Ascending aorta (tissue), 2 donors: ENCODE data around the gene FKBP2. TPM values are rescaled to one million over a fixed set of nuclear protein-coding genes. Genes with fewer than 3 reads are reported as not detected.

Source experiments
- DNase-seq, 2 donors: peaks; one replicate each; pipeline ENCODE4 v3.0.0-alpha.2; 2019; ENCODE audit warnings: low spot score in 2 of 2
- H3K27ac ChIP-seq, 2 donors: fragments of 200-600 bp; sonication (generic); one replicate each; pipeline ENCODE4 v1.5.1; 2016 to 2017; ENCODE audit warnings: mild to moderate bottlenecking in 1 of 2
- H3K27me3 ChIP-seq: fragments of 200-600 bp; sonication (generic); one replicate; pipeline ENCODE4 v1.5.1; 2017
- H3K36me3 ChIP-seq, 2 donors: fragments of 200-600 bp; sonication (generic); one replicate each; pipeline ENCODE4 v1.5.1; 2016
- H3K4me1 ChIP-seq, 2 donors: fragments of 200-600 bp; sonication (generic); one replicate each; pipeline ENCODE4 v1.5.1; 2016 to 2017; ENCODE audit warnings: mild to moderate bottlenecking in 1 of 2
- H3K4me3 ChIP-seq, 2 donors: fragments of 200-600 bp; sonication (generic); one replicate each; pipeline ENCODE4 v1.5.1; 2016 to 2017; ENCODE audit warnings: mild to moderate bottlenecking in 1 of 2
- H3K9me3 ChIP-seq, 2 donors: fragments of 200-600 bp; sonication (generic); one replicate each; pipeline ENCODE4 v1.5.1; 2016
- intact Hi-C: fragments of 100-400 bp; cut with DNase I; formaldehyde crosslinking; loops from one replicate; pipeline ENCODE4 v1.15.1; 2023
- total RNA-seq: library from RNA; depleted of rRNA; stranded (reverse); fragments of >200 nt; gene quantifications from one replicate; pipeline ENCODE4 v1.1.0, GENCODE V29; 2016
- TF ChIP-seq, protein P1 (sequence below), 3 experiments: fragments of 200-600 bp in 2 of 3; fragments of 450-650 bp in 1 of 3; sonication (generic) in 2 of 3; IDR thresholded peaks; one replicate each; pipeline ENCODE4 v1.5.1; 2016 to 2019; ENCODE audit warnings: antibody characterized with exemption in 3 of 3, mild to moderate bottlenecking in 1 of 3, moderate library complexity in 1 of 3

FKBP2 gene
- total RNA-seq, 1 donor from 2014 or later = 17.7 TPM

DNA sequence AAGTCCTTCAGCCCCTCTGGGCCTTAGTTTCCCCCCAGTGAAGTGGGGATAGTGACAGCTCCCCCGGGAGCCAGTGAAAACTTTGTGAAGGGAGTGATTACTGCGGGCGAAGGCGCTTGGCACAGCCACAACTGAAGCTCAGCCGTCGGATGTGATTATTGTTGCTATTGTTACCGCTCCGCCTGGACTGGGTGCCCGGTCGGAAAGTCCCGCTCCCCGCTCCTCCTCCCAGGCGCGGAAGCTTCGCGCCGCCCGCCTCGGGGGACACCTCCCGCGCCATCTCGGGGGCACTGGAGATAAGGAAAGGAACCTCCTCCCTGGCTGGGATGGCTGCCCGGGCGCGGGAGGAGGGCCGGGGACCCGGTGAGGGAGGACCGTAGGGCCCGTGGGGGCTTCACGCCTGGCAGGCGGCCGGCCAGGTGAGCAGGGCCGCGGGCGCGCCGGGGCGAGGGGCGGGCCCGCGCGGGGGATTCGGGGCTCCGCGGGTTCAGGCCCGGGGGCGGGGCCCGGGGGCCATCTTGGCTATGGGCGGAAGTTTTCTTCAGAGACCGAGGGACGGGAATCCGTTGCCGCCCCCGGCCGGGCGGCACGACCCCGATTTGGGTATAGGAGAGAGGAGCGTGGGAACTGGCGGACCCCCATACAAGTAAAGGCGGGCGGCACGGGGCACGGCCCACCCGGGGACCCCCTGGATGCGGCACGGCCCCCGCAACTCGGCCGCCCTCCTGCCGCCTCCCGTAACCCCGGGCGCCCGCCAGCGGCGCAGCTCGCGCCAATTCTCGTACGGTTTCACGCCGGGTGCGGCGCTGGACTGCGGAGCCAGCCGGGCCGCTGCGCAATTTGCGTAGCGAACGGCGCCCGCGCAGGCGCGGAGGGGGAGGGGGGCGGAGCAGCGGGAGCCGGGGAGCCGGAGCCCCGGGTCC lies 44.3 kb downstream of the FKBP2 start, which contains the start of gene GPR137:
TSS of gene GPR137 (plus strand) at position 887 of the 923 bp plus-strand sequence. CDS start 677 bp downstream, outside the sequence.
- Histone ChIP-seq H3K4me1 (peaks cover 4 to 20% of the 10 kb centered on the region in 2 donors), H3K36me3 (peaks cover 0 to 8% of the 10 kb centered on the region in 2 donors), H3K27me3 (no peaks in the 10 kb centered on the region), H3K4me3 (peak within 1 kb of the TSS; percentile 82 to 96), H3K9me3 (no peaks in the 10 kb centered on the region), H3K27ac (peak within 1 kb of the TSS; percentile 87 to 95)
- DNase-seq = peak in 1 of 2 donors; percentile 92
- intact Hi-C loops = loop anchor here (1.0 kb wide), 2 partner anchors 15 to 20 kb away; partner anchors contain the start of gene ESRRA
- TF ChIP-seq, protein P1, sequence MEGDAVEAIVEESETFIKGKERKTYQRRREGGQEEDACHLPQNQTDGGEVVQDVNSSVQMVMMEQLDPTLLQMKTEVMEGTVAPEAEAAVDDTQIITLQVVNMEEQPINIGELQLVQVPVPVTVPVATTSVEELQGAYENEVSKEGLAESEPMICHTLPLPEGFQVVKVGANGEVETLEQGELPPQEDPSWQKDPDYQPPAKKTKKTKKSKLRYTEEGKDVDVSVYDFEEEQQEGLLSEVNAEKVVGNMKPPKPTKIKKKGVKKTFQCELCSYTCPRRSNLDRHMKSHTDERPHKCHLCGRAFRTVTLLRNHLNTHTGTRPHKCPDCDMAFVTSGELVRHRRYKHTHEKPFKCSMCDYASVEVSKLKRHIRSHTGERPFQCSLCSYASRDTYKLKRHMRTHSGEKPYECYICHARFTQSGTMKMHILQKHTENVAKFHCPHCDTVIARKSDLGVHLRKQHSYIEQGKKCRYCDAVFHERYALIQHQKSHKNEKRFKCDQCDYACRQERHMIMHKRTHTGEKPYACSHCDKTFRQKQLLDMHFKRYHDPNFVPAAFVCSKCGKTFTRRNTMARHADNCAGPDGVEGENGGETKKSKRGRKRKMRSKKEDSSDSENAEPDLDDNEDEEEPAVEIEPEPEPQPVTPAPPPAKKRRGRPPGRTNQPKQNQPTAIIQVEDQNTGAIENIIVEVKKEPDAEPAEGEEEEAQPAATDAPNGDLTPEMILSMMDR (IDR thresholded peaks at IDR 0.05) = no peak

DNA sequence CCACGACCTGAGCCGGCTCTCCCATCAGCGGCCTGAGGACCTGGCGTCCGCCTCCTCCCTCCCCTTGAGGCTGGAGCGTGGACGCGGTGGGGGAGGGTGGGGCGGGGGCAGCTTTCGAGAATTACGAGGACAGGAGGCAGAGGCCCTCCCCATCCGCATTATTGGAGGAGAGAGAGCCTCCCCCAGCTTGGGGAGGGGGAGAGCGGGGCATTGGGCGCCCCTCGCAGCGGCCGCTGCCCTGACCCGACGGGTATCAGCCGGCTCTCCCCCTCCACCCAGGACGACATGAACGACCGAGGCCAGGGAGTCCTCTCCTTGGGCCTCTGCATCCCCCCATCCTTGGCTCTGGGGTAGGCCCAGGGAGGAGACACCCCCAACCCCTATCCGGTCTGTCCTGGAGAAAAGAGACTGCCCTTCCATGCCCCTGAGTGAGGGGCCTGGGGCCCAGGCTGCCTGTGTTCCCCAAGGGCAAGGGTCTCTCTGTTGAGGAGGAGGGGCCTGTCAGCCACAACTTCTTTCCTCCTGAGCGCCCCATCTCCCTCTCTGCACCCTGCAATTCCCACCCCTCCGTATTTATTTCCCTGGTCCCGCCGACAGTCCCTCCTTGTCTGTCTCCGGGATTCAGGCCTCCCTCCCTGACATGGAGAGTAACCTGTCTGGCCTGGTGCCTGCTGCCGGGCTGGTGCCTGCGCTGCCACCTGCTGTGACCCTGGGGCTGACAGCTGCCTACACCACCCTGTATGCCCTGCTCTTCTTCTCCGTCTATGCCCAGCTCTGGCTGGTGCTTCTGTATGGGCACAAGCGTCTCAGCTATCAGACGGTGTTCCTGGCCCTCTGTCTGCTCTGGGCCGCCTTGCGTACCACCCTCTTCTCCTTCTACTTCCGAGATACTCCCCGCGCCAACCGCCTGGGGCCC lies 45.2 kb downstream of the FKBP2 start:
- Histone ChIP-seq H3K4me3 (peak overlapping the region; percentile 82 to 96), H3K36me3 (peaks cover 0 to 5% of the 10 kb centered on the region in 2 donors), H3K27me3 (peaks cover 6% of the 10 kb centered on the region), H3K4me1 (peaks cover 4 to 20% of the 10 kb centered on the region in 2 donors), H3K27ac (peak overlapping the region; percentile 87 to 95), H3K9me3 (no peaks in the 10 kb centered on the region)
- TF ChIP-seq, protein P1 (IDR thresholded peaks at IDR 0.05) = no peak
- intact Hi-C loops = loop anchor here (1.0 kb wide), 1 partner anchor 19 kb away; the partner anchor contains the start of gene ESRRA
- DNase-seq = peak in 1 of 2 donors; percentile 62

- peaks cover 0 to 4% of the 10 kb centered on the region in 2 donors for H3K36me3 ChIP-seq
- H3K9me3 ChIP-seq = no peaks in the 10 kb centered on the region
- H3K4me3 ChIP-seq = peak overlapping the region in 1 of 2 donors; percentile 82
- peak in 1 of 2 donors; percentile 61 for DNase-seq
- peaks cover 5 to 20% of the 10 kb centered on the region in 2 donors for H3K4me1 ChIP-seq
- intact Hi-C loops = no loop called here
- TF ChIP-seq, protein P1 (IDR thresholded peaks at IDR 0.05) = no peak
- H3K27me3 ChIP-seq = peaks cover 10% of the 10 kb centered on the region
- H3K27ac ChIP-seq = no peak overlapping the region
These were observed 45.9 kb downstream of the FKBP2 start for GRCh38 chr11:64286801-64287159.

GRCh38 chr11:64287676-64288352 lies 46.9 kb downstream of the FKBP2 start:
- no peak overlapping the region for H3K27ac ChIP-seq
- H3K4me3 ChIP-seq = no peak overlapping the region
- H3K27me3 ChIP-seq = peaks cover 13% of the 10 kb centered on the region
- peak in 1 of 2 donors; percentile 62 for DNase-seq
- TF ChIP-seq, protein P1 (IDR thresholded peaks at IDR 0.05) = no peak
- H3K4me1 ChIP-seq = peaks cover 10 to 29% of the 10 kb centered on the region in 2 donors
- H3K36me3 ChIP-seq = no peaks in the 10 kb centered on the region
- no peaks in the 10 kb centered on the region for H3K9me3 ChIP-seq
- intact Hi-C loops = no loop called here

- Histone ChIP-seq H3K4me1 (peaks cover 10 to 24% of the 10 kb centered on the region in 2 donors), H3K9me3 (no peaks in the 10 kb centered on the region), H3K27me3 (peaks cover 13% of the 10 kb centered on the region), H3K36me3 (no peaks in the 10 kb centered on the region), H3K4me3 (no peak overlapping the region), H3K27ac (no peak overlapping the region)
- no peak for DNase-seq
- intact Hi-C loops = no loop called here
- TF ChIP-seq, protein P1 (IDR thresholded peaks at IDR 0.05) = no peak
These were observed 47.5 kb downstream of the FKBP2 start for GRCh38 chr11:64288353-64288750.
